Sciatic nerve (tissue), 2 donors: Measurements from ENCODE around the gene ALG3. TPM values are rescaled to one million over a fixed set of nuclear protein-coding genes. Genes with fewer than 3 reads are reported as not detected.

ENCODE experiments used
- ATAC-seq: fragments of 200-7000 bp; cut with Tn5 transposase; one replicate; pipeline ENCODE4 v1.9.1; 2020; ENCODE audit warnings: mild to moderate bottlenecking, moderate library complexity
- DNase-seq: peaks from one replicate; pipeline ENCODE4 v3.0.0-alpha.2; 2020; ENCODE audit warnings: low spot score
- intact Hi-C: fragments of 100-400 bp; cut with DNase I; formaldehyde crosslinking; loops from one replicate; pipeline ENCODE4 v1.14.2; 2022
- total RNA-seq: library from RNA; stranded (reverse); fragmentation: NEBNext Ultra II Directional; extraction: Animal tissue kit (Norgen Biotek cat#: 25700); gene quantifications from one replicate; pipeline ENCODE4 v1.2.1, GENCODE V29; 2021
- donor health status: DM: no; HTN: no; CAD: no.
- donor health status: DM: no; HTN: no; CAD: no.

Gene ALG3
- total RNA-seq, 1 donor from 2014 or later, result 16.7 TPM

DNA sequence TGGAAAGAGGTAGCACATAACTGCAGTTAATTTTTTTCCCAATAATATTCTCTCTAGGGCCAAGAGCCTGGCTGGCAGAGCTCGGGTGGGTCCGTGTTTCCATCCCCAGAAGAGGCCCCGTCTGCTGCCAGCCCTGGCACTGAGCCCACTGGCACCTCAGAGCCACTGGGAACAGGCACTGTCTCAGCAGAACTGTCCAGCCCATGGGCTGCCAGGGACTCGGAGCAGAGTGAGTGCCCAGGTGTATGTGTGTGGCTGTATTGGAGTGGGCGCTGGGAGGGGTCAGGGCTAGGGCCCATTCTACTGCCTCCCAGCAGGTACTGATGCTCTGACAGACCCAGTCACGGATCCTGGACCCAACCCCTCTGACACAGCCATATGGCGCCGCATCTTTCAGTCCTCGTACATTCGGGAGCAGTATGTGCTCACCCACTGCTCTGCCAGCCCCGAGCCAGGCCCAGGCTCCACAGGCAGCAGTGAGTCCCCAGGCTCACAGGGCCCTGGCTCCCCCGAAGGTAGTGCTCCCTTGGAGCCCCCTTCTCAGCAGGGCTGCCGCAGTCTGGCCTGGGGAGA, 10.4 kb downstream of the ALG3 start:
- DNase-seq (no peak), ATAC-seq (no peak)
- intact Hi-C loops, result no loop called here

DNA sequence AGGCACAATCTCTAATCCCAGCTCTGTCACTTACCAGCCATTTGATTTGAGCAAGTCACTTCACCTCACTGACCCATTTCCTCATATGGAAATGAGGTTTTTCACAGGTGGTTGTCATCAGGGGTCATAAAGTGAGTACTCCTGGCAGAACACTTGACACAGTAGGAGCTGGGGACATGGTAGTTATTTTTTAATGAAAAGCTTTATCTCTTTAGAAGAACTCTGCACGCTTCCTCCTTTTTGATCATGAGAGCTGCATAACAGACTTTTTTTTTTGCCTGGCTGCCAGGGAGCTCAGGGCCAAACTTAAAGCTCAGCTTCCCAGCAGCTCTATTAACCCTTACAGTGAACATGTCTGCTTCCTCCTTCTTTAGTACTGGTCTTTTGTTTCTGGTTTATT, 11.0 kb downstream of the ALG3 start:
- intact Hi-C loops, result no loop called here
- ATAC-seq (no peak), DNase-seq (no peak)

DNA sequence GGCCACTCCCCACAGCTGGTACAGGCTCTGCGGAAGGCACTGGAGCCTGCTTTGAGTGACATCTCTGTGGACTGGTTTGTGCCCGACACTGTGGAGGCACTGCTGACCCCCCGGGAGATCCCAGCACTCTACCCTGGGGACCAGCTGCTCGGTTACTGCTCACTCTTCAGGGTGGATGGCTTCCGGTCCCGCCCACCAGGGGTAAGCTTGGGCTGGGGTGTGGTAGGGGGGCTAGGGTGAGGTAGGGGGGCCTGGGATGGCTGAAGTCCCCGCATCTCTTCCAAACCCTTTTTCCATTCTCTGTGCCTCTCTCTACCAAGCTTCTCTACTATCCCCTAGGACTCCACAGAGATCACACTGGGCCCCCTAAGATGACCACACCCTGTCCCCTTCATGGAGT, 11.6 kb downstream of the ALG3 start:
- intact Hi-C loops, result no loop called here
- no peak for DNase-seq
- ATAC-seq, result no peak

DNA sequence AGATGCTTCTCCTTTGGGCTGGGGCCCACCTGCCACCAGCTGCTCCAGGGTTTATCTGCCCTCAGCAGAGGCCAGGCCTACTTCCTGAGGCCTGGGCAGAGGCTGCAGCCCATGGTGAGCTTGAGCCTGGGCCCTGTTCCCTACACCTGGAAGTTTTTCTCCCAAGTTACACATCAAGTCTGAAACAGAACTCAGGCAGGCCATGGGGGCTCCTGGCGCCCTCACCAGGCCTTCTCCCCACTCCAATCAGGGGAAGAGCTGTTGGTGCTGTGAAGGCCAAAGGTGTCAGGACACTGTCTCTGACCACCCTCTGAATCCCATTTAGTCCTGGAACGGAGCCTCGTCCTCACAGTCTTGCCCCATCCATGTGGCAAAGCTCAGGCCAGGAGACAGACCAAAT, 12.1 kb downstream of the ALG3 start:
- intact Hi-C loops, result no loop called here
- ATAC-seq (no peak), DNase-seq (no peak)

DNA sequence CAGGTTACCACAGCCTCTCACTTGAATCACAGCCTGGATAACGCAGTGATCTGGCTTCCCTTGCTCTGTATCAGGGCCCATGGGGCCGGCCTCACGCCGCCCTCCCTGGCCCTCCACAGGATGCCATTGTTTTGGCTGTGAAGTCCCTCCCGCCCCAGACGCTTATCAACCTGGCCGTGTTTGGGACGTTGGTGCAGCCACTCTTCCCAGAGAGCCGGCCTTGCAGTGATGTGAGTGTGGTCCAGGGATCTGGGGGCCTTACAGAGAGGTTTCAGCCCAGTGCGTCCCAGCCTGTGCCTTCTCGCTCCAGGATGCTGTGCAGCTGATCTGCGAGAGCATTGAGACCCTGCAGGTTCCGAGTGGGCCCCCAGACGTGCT, 12.7 kb downstream of the ALG3 start:
- DNase-seq (peak; percentile 34), ATAC-seq (no peak)
- intact Hi-C loops, result no loop called here

DNA sequence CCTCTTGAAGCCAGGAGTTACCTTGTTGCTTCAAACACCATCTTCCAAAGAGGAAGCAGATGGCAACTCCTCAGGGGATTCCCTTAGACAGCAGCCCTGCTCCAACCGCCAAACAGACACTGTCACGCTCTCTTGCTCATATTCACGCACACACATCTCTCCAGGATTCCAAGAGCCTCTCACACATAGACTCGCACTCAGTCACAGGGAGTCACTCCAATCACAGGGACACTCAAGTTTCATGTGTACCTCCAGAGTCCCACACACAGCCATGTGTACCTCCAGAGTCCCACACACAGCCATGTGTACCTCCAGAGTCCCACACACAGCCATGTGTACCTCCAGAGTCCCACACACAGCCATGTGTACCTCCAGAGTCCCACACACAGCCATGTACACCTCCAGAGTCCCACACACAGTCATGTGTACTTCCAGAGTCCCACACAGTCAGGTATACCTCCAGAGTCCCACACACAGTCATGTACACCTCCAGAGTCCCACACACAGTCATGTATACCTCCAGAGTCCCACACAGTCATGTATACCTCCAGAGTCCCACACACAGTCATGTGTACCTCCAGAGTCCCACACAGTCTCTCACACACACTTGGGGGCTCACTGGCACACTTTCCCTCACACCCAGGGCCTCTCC, 13.3 kb downstream of the ALG3 start:
- DNase-seq (no peak), ATAC-seq (no peak)
- intact Hi-C loops, result no loop called here

DNA sequence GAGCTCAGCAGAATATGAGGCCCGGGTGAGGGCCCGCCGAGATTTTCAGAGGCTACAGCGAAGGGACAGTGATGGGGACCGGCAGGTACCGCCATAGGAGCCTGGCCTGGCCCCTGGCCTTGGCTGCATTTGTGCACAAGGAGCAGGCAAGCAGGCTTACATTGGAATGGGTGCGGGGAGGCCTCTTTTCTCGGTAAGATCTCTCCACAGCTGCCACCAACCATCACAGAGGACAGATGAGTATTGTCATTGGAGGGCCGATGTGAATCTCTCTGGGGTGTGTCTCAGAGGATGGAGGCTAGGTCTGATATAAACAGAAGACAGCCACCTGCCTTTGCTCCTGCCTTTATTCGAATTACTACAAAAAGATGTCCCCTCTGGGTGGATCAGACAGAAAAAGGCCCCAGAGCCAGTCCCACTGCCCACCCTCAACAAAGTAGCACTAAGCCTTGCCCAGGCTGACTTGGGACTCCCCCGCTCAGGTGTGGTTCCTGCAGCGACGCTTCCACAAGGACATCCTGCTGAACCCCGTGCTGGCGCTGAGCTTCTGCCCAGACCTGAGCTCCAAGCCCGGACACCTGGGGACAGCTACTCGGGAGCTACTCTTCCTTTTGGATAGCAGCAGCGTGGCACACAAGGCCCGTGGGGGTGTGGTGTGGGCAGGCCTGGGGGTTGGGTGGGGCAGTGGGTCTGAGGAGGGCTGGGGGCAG, 13.9 kb downstream of the ALG3 start:
- intact Hi-C loops, result no loop called here
- no peak for ATAC-seq
- DNase-seq, result peak; percentile 42

DNA sequence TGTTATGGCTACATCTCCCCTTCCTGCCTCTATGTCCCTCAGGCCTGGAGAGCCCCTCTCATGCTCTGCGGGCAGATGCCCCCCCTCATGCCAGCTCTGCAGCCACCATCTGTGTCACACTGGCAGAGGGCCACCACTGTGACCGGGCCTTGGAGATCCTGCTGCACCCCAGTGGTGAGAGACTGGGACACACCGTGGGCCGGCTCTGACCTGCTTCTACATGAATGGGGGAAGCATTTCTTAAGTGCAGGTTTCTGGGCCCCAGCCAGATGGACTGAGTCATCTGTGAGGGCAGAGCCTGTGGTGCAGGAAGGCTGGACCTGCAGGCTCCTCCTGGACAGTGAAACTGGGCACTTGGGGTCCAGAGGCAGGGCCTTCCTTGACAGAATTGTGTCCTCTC, 14.5 kb downstream of the ALG3 start:
- no peak for ATAC-seq
- peak; percentile 58 for DNase-seq
- intact Hi-C loops, result no loop called here

DNA sequence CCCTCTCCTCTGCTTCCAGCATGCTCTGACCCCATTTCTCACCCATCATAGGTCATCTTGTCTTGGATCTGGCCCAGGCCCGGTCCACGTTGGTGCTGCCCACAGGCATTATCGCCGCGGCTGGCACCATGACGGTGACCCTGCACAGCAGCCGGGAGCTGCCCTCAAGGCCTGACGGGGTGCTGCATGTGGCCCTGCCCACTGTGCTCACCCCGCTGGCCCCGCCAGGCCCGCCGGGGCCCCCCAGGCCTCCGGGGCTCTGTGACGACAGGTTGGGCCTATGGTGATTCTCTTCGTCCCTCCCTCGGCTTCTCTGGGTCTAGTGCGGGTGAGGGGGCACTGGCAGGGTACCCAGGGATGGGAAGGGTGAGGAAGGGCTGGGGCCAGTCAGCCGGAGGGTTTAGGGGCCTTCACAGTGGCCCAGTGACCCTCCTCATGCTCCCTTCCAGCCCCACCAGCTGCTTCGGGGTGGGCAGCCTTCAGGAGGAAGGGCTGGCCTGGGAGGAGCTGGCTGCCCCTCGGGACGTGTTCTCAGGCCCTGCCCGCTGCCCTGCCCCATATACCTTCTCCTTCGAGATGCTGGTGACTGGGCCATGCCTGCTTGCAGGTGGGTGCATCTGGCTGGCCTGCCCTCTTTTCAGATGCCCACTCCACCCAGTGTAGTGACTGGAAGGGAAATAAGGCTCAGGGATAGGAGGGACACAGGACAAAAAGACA, 15.5 kb downstream of the ALG3 start:
- intact Hi-C loops, result no loop called here
- DNase-seq (peak; percentile 46), ATAC-seq (no peak)

DNA sequence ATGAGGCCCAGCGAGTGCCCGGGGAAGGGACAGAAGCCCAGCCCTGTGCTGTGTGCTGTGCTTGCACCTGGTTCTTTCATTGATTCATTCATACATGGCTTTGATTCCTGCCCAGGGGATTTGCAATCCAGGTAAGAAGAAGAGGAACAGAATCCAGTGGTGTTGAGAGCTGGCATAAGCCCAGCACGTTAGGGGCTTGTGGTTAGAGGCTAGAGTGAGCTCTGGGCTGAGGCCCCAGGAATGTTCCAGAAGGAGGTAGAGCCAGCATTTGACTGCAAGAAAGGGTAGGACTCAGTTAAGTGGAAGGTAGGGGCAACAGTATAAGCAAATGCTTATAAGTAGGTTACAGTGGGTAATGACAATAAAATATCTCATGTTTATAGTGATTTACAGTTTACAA, 17.1 kb downstream of the ALG3 start:
- peak; percentile 13 for DNase-seq
- no peak for ATAC-seq
- intact Hi-C loops, result no loop called here

DNA sequence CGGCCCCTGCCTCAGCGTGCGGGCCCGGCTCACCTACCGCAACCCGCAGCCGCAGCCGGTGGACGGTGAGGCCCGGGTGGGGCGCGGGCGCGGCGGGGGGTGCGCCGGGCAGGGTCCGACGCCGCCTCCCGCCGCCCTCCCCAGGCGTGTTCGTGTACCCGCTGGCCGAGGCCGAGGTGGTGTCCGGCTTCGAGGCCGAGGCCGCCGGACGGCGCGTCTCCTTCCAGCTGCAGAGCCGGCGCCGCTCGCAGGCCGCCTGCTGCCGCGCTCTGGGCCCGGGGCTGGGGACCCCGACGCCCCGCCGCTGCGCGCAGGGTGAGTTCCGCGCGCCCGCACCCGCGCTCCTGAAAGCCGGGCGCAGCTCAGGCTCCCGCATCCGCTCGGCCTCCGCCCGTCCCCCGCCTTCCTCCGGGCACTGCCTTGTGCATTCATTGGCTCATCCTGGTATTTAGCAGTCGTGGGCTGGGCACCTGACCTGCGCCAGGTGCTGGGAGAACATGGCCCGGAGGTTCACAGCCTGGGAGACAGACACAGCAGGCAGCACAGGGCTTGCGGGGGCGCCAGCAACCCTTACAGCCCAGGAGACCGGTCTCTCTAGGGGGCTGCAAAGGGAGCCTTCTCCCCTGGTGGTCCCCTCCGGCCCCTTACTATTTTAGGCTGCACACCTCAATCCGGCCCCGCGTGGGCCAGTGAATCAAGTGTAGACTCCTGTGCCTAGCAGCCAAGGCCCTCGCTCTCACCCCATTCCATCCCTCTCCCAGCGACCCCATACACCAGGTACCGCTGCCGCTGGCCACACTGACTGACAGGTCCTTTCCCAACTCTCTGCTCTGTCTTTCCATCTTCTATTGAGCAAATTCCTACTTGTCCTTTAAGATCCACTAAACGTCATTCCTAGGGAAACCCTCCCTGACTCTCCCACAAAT, 17.9 kb downstream of the ALG3 start:
- ATAC-seq, result no peak
- intact Hi-C loops, result no loop called here
- DNase-seq, result peak; percentile 27

DNA sequence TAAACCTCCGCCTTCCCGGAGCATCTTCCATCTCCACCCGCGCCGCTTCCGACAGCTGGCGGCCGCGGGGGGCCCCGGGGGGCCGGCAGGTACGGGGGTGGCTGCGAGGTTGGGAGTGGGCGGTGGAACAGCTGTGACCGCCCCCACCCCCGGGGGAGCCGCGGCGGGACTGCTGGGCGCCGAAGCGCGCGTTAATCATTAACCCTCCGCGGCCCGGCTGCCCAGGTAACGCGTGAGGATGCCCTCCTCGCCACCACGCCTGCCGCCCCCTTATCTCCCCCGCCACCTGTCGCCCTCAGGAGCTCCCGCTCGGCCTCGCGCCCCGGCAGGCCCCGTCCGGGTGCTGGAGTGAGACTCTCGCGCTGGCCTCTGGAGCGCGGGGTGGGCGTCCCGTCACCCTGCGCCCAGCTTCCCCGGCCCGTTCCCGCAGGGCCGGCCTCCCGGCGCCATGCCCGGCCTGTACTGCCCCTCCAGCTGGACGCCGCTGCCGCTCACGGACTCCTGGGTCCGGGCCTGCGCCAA, 18.6 kb downstream of the ALG3 start:
- no peak for ATAC-seq
- intact Hi-C loops, result no loop called here
- DNase-seq, result peak; percentile 52

DNA sequence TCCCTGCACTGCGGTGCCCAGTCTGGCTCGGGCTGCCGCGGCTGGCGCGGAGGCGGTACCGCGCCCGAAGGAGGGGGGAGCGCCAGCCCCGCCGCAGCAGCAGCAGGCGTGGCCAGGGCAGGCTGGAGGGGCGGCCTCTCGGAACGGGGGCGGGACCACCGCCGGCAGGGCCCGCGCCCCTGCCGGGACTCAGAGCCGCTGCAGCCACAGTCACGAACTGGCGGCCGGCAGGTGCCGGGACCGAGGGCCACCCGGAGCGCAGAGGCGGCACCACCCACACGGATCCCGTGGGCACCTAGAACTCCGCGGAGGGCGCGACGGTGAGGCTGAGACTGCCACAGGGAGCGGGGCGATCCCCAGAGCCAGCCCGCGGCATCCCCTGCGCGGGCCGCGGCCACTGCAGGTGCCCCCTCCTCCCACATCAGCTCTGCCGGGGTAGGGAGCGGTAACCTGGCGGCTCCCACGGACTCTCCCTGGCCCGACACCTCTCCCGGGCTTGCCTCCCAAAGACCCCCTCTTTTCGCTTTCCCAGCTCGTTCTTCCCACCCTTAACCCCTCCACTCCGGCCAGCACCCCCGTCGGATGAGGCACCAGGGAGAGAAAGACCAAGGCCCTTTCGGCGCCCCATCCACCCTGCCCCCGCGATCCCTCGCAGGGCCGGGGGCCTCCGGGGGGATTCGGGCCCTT, 19.2 kb downstream of the ALG3 start, which contains the start of gene VWA5B2:
Gene VWA5B2 (plus strand): TSS at position 192 of the 687 bp plus-strand sequence. CDS start 944 bp downstream, outside the sequence.
- intact Hi-C loops, result no loop called here
- DNase-seq (peak; percentile 63), ATAC-seq (peak; percentile 75)

DNA sequence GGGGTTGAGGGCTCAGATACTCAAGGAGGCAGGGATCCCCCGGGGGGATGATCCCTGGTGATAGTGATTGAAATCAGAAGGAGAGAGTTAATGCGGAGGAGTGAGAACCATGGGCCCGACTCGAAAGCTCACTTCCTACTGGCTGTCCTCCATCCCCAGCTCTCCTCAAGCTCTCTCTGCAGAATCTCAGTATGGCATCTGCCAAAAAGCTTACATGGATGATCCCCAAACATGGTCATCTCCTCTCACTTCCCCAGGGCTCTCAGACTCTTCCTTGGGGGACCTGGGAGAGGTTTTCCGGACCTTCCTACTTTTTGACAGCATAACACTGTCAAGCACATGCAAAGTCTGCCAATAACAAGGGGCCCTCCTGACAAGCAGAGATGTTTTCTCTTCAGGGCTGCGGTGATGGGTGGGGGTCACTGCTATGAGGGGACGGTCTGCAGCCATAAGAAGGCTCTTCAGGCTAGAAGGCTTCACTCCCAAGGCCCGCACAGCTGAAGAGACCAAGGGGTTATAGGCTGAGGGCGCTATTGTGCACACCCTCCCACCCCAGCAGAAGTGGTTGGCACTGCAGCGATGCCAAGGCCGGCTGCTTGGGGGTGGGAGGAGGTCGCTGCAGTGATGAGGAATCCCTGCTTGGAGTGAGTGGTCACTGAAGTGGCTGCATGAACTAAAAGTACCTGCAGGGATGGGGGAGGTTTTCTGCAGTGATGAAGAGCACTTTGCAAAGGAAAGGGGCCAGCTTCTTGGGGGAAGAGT, 20.2 kb downstream of the ALG3 start:
- ATAC-seq (peak; percentile 22), DNase-seq (peak; percentile 48)
- intact Hi-C loops, result no loop called here

DNA sequence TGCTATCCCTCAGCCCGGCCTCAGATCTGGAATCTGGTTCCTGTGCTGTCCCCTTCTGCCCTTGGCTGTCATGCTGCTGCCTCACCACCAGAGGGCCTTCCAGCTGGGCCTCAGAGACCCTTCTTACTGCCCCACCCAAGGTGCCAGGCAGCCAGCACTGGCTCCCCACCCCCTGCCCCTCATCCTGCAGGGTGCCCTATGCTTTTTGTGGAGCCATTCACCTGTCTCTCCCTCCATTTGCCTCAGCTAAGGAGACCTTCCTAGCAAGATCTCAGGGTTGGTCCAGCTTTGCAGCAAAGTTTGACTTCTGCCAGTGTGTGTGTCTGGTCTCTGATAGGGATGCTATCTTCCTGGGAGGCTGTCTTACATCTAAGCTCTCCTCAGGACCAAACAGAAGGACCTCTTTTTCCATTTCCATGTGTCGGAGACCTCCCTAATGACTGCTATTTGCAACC, 21.3 kb downstream of the ALG3 start:
- intact Hi-C loops, result no loop called here
- ATAC-seq (no peak), DNase-seq (peak; percentile 54)

DNA sequence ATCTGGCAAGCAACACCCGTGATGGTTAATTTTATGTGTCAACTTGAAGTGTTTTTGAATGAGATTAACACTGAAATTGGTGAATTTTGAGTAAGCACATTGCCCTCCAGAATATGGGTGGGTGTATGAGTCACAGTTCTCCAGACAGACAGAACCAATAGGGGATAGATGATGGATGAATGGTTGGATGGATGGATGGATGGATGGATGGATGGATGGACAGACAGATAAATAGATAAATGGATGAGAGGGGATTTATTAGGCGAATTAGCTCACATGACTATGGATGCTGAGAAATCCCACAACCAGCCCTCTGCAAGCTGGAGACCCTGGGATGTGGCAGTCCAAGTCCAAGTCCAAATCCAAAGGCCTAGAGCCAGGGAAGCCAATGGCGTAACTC, 24.8 kb downstream of the ALG3 start:
- intact Hi-C loops, result no loop called here
- no peak for ATAC-seq
- DNase-seq, result no peak

DNA sequence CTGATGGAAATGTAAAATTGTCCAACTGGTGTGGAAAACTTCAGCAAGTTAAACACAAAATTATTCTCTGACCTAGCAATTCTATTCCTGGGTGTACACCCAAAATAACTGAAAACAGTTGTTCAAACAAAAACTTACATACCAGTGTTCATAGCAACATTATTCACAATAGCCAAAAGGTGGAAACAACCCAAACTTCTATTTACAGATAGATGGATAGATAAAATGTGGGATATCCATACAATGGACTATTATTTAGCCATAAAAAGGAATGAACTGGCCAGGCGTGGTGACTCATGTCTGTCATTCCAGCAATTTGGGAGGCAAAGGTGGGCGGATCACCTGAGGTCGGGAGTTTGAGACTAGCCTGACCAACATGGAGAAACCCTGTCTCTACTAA, 26.2 kb downstream of the ALG3 start:
- ATAC-seq (no peak), DNase-seq (no peak)
- intact Hi-C loops, result no loop called here
